NT2/D1 (cell line): Measurements from ENCODE around the gene ZNF888.

Experiments used
- SUZ12 ChIP-seq: IDR thresholded peaks from 2 replicates; pipeline ENCODE4 v1.6.1; 2011; ENCODE audit not compliant: insufficient read length, insufficient read depth; ENCODE audit errors: extremely low read depth
- YY1 ChIP-seq: IDR thresholded peaks from 2 replicates; pipeline ENCODE4 v1.6.1; 2011; ENCODE audit not compliant: insufficient read length, insufficient read depth

GRCh38 chr19:52891336-52891735, 31.9 kb downstream of the ZNF888 start:
- TF ChIP-seq SUZ12 (no peak), YY1 (no peak)
